Activated T-cell treated with anti-CD3 and anti-CD28 coated beads for 1 hour (primary cell): ENCODE data around the gene MYO9B.

Experiments used
- DNase-seq: peaks from one replicate; pipeline ENCODE4 v3.0.0-alpha.2; 2020; ENCODE audit warnings: low read depth

Gene MYO9B

GRCh38 chr19:17242431-17243208, 167.0 kb downstream of the MYO9B start:
- no peak for DNase-seq

DNA sequence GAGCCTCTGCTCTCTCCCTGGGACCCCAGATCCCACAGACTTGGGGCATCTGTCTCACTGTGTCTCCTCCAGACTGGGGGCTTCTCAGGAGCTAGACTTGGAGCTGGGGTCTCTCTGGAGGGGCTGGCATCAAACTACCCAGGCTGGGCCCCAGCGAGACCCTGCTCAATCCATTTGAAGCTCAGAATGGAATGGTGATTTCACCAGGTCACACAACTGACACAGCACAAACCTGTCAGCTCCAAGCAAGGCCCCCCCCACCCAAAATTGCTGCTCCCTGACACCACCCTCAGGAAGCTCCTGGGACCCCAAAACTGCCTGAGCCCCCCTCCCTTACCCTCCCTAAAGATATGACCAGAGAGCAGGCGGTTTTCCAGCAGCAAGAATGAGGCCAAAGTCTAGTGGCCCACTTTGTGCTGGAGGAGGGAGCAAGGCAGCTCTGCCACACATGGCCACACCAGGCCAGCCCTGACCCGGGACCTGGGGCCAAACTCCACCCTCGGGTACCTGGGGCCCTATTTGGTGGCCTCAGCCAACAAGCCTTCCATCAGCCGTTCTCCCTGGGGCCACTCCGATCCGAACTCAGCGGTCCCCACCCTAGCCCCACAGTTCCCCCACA, 167.7 kb downstream of the MYO9B start:
- DNase-seq: no peak

- no peak for DNase-seq
Measured at GRCh38 chr19:17243830-17244617, 168.4 kb downstream of the MYO9B start.

GRCh38 chr19:17244618-17245534, 169.3 kb downstream of the MYO9B start:
- no peak for DNase-seq

DNA sequence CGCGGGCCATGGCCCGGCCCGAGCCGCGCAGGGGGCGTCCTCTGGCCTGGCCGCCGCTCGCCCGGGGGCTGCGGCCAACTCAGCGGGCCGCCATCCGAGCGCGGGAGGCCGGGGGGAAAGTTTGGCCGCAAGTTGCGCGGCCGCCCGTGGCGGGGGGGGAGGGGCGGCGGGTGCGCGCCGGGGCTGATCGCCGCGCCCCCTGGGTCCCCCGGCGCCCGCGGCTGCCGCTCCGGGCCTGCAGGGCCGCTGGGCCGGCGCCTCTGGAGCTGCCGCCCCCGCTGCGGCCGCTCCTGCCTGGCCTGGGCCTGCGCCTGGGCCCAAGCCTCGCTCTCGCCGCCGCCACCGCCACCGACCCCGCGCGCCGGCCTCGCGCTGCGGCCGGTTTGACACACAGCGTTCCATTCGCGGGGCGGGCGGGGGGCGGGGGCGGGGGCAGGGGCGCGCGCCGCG, 170.0 kb downstream of the MYO9B start, which contains the start of gene NR2F6:
Gene NR2F6 (minus strand): TSS at position 385 of the 450 bp plus-strand sequence. CDS start 699 bp downstream, outside the sequence.
- no peak for DNase-seq

DNA sequence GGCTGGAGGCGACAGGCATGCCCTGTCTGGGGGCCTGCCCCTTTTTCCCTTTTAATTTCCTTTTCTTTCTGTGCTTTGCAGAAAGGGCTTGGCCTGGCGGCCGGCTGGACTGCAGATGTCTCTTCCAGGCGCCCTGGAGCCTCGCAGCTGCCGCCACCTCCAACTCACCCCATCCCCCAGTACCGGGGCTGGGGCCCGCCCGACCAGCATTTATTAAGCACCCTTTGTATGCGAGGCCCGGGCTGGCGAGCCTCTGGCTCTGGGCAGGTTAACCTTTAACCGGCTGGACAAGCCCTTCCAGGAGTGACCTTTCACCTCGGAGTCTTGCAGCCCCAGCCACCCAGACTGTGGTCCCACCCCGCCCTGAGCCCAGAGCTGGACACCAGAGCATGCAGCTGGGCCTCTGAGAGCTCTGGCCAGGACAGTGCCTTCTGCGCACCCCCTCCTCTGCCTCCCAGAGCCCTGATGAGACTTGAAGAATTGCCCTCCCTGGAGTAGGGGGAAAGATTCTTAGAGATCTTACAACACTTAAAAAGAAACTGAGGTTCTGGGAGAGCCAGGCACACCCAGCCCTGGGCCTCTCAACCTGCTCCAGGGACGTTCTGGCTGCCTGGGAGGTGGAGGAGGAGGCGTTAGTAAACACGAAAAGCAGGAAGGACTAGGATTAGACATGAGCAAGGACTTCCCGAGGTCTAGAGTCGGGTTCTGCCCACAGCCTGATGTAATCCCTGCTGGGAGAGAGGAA, 171.3 kb downstream of the MYO9B start:
- no peak for DNase-seq

GRCh38 chr19:17248011-17248776, 172.6 kb downstream of the MYO9B start:
- no peak for DNase-seq

- no peak for DNase-seq
Measured at GRCh38 chr19:17249887-17250548, 174.4 kb downstream of the MYO9B start.

DNA sequence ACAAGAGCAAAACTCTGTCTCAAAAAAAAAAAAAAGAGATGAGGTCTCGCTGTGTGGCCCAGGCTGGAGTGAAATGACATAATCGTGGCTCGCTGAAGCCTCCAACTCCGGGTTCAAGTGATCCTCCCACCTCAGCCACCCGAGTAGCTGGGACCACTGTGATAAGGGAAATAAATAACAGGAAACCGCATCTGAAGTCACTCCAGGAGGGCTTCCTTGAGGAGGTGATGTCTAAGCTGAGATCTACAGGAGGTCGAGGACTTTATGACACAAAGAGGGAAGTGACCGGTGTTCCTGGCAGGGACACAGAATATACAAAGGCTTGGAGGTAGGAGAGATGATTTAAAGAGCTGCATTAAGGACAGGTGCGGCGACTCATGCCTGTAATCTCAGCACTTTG, 179.1 kb downstream of the MYO9B start:
- no peak for DNase-seq

DNA sequence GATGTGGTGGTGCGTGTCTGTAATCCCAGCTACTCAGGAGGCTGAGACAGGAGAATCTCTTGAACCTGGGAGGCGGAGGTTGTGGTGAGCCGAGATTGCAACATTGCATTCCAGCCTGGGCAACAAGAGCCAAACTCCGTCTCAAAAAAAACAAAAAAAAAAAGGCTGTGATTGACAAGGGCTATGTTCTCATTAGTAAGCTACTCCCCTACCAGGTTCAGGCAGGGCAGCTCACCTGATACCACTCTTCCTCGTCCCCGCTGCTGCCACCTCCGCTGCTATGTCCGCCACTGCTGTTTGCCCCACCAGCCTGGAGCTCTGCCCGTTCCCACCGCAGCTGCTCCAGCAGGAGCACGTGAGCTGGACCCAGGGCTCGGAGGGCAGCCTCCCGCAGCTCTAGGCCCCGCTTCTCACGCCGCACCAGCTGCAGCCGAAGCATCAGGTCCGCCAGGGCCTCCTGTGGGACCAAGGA, 179.6 kb downstream of the MYO9B start:
- DNase-seq: no peak

- DNase-seq: no peak
Measured at GRCh38 chr19:17256130-17256529, 180.6 kb downstream of the MYO9B start.

DNA sequence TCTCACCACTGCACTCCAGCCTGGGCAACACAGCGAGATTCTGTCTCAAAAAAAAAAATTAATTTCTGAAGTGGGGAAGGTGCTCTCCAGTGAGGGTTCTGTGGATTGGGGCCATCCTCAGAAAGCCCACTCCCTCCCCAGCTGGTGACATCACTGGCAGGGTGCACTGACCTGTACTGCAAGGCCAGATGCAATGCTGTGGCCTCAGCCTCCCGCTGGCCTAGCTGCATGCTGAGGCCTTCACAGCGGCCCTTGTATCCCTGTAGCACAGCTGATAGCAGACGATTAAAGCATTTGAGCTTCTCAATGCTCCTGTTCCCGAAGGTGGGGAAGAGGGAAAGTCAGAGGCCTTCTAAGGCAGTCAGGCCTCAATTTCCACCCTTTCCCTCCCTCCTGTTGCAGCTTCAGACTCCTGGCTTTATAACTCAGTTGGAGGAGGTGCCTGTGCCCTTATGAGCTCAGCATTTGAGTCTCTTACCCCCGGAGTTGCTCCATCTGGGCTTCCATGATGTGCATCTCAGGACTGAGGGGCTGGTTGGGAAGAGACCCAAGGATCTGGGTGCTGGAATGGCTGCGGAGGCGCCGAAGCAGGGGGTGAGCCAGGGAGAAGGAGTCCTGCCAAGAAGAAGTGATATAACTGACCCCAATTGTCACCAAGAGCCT, 183.7 kb downstream of the MYO9B start:
- no peak for DNase-seq

DNA sequence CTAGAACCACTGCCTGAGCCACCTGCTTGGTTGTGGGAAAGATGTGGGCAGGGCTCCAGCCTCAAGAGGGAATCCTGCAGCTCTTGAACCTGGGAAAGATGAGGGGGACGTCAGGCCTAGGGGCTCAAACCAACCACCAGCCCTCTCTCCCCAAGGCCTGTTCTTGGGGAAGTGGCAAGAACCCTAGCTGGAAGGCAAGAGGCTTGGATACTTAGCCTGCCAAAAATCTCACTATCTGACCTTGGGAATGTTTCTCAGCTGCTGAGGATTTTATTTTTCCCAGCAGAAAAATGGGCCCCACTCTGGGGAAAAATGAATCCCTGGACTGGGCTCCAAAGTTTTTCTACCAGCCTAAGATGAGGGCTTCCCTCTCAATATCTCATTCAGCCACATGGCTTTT, 184.4 kb downstream of the MYO9B start:
- DNase-seq: no peak

DNA sequence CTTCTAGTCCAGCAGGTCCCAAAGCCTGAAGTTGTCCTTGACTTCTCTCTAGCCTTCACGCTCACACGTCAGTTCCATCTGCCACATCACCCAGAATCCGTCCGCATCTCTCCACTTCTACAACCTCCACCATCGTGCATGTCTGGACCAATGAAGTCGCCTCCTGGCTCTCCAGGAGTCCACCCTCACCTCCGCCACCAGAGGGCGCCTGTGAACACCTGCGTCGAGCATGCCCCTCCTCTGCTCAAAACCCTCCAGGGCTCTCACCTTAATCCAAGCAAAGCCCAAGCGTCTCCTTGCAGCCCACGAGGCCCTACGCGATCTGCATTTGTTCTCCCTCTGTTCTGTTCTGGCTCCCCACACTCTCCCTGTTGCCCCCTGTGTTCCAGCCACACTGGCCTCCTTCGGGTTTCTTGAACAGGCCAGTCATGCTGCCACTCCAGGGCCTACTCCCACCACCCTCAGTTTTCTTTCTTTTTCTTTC, 185.3 kb downstream of the MYO9B start:
- DNase-seq: peak; percentile 93

DNA sequence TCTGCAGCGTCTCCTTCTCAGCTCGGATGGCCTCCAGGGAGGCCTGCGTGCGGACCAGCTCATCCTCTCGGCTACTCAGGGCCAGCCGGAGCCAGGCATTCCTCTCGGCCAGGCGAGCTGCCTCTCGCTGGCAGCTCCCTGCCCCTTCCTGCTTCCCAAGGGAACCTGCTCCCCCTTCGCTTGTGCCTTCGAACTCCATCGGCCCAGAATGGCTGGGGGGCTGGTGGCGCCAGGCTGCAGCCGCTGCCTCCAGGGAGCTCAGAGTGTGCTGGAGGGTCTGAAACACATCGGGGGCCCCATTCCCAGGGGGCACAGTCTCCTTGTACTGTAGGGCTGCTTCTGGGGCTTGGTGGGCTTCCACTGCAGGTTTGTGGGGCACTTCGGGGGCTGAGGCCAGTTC, 187.0 kb downstream of the MYO9B start:
- no peak for DNase-seq
